ENCODE results near the gene MZB1. TPM values are rescaled to one million over a fixed set of nuclear protein-coding genes. Genes with fewer than 3 reads are reported as not detected.

The MZB1 gene, protein sequence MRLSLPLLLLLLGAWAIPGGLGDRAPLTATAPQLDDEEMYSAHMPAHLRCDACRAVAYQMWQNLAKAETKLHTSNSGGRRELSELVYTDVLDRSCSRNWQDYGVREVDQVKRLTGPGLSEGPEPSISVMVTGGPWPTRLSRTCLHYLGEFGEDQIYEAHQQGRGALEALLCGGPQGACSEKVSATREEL
- total RNA-seq (2014; rRNA removed; shearing (Covaris generic)), result 1.4 TPM in 1 of 2 replicates, not detected in the other

DNA sequence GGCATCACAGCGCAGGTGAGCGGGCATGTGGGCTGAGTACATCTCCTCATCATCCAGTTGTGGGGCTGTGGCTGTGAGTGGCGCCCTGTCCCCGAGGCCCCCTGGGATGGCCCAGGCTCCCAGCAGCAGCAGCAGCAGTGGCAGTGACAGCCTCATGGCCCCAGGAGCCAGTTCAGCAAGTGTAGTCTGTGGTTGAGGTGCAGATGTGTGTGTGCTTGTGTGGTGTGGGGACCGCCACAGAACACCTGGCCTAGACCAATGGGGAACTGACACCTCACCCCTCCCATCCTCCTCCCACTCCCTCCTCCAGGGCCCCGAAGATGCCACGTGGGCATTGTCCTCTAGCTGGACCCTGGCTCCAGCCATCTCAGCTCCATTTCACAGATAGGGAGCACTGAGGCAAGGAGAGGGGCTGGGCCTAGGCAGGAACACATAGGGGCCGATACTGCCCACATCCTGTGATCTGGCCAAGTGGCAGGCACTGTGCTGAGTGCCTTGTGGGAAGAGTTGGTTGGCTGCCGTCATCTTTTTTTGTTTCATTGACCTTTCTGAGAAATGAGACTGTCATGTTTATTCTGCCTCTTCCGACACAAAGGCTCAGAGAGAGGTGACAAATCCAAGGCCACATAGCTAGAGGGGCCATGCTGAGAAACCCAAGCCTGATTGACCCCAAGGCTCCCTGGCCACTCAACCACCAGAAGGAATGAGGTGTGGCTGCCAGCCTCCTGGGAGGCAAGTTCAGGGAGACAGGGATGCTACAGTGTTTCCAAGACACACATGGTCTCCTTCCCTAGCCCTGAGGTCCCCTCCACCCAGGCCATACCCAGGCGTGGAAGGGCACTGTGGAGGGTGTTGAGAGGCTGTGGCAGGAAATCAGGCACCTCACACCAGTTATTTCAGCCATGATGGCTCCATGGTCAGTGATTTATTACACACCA, at the start of gene MZB1:
MZB1 (minus strand) TSS at position 213 of the 938 bp plus-strand sequence; CDS start at position 156, 57 bp downstream.

DNA sequence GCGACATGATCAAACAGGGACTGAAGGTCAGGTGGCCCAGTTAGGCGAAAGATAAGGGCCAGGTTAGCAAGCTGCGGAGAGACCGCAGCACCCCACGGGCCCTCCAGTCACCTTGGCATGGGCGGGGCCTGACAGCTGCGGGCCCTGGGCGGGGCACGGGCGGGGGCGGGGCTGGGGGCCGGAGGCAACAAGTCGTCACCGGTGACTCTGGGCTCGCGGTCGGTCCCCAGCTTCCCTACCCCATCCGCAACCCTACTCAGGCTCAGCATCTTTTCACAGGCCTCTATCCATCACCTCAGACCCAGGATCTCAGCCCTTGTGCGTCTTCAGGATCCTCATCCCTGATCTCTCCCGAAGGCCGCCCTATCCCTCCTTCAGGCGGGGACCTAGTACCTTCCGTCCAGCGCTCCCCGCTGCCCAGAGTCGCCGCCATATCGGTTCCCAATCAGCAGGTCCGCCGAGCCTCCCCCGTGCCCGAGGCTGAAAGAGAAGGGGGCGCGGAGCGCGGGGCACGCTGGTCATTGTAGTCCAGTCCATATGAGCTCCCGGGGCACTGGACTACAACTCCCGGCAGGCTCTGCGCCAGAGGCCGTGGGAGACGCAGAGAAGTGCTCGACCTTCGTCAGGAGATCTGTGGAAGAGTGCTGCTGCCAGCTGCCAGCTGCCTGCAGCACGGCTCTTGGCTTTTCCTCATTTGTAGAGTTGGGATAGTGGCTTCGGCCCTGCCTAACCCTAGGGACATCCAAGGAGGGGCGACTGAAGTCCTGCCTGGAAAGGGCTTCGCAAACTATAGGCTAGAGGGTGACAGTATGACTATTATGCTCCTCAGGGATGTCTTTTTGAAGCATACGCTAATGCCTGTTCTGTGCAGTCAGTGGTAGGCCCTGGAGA, 49.5 kb upstream of the MZB1 start, which contains the start of gene DNAJC18:
DNAJC18 (minus strand) TSS at position 513 of the 891 bp plus-strand sequence; CDS start at position 433, 80 bp downstream.

DNA sequence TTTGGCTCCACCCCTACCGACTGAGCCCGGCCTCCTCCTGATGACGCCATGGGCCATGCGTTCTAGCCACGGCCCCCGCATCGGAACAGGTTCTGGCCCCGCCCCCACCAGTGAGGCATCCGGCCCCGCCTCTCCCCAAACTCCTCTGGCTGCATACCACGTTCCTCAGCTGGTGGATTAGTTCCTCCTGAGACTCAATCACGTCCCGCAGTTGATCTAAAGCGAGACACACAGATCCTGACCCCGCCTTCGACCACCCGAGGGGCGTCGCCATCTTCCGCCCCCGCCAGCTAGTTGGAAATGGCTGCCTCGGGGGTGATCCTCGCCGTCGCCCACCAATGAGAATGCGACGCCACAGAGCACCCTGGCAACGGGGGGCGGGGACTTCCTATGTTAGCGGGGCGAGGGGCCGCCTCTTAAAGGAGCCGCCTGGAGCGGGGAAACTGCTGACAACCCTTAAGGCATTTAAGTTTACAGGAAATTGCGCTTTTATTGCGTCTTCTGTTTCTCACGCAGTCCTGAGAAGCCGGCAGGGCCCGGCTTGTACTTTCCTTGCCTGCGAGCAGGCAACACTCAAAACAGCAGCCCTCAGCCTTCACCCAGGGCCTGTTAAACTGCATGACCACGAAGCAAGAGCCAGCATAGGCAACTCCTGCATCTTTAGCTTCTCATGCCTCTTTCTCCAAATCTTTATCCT, 14.2 kb upstream of the MZB1 start, which contains the start of gene SPATA24:
SPATA24 (minus strand) TSS at position 303 of the 697 bp plus-strand sequence; CDS start at position 274, 29 bp downstream.

DNA sequence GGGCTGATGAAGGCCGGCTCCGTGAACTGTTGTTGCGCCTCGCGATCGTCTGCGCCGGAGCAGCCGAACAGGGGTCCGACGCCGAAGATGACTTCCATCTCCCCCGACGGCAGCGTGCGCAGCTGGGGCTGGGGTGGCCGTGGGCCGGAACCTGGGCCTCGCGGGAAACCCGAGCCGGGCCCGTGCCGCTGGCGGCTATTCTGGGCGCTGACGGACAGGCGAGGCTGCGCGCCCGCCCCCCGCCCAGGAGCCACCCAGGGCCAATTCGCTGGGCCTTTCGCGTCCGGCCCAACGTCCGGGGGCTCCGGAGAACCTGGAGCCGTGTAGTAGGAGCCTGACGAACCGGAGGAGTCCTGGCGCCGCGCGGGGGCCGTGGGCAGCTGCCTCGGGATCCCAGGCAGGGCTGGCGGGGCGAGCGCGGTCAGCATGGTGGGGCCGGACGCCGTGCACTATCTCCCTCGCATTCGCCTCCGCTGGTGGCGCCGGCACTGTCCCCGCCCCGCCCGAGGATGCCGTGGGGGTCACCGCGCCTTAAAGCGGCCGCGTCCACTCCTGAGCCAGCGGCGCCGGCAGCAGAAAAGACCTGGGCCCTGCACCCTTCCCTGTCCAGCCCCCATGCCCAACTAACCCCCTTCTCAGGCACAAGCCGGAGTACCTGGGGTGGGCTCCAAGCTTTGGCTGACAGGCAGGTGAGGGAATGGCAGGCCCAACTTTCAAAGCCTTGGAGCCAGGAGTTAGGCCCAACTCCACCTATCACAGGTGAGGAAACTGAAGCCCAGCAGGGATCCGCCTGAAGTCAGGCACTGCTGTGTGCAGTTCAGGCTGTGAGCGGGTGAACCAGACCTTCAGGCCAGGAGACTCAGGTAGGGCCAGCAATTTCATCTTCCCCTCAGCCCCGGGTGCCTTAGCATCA, 5.2 kb upstream of the MZB1 start, which contains the start of gene PROB1:
PROB1 (minus strand) TSS at position 451 of the 913 bp plus-strand sequence; CDS start at position 428, 23 bp downstream.

DNA sequence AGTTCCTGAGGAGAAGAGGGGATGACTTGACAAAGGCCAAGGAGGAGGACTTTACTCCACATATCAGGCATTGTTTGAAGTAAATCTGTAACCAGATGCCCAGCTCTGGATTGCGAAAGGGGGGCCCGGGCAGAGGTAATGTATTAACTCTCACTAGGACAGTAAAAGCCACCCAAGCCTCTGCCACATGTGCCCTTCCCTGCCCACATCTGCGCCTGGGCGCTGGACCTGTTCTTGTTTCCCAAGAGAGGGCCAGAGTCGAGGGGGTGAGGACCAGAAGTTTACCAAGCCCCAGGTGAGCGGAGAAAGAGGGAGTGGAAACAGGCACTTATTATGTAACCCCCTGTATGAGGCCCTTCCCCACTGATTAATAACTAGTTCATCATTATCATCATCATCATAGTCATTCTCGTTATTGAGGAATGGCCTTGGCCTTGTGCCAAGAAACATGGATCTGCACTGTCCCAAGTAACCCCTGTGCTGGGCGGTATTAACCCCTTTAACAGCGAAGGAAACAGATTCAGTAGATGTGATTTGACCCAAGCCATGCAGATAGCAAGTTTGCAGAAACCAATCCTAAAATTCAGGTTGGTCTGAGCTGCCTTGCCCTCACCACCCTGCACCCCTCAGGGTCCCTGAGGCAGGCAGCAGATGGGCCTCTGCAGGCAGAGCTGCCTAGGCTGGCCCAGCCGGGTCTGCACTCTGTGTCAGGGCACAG, 6.3 kb downstream of the MZB1 start, which contains the start of gene SLC23A1:
SLC23A1 (minus strand) TSS at position 23 of the 718 bp plus-strand sequence. CDS start 44 bp downstream, outside the sequence.

DNA sequence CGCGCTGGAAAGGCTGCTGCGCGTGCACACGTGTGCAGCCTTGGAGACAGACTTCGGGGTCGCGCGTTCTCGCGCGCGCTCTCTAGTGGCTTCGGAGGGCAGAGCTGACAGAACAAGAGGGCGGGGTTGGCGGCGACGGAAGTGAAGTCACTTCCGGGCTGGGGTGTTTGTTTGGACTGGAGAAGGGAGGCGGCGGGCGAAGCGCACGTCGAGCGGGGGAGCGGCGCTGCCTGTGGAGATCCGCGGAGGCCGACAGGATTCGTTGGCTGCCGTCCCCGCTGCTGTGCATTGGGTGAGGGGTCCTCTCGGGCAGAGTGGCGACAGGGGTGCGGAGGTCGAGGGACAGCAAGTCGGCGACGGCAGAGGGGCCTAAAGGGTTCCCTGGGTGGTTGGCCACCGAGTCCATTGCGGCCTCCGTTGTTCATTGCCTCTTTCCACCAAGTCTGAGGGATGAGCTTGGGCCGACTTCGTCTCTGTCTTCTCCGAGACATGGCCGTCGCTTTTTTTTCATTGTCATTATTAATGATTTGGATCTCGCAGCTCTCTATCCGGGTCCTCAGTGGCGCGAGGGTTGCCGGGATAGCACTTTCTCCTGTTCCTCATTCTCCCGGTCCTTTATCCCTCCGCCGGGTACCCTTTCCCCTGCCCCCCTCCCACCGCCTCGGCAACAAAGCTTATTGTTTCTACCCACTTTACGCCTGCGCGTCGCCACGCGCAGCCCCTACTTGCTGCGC, 47.9 kb downstream of the MZB1 start, which contains the start of gene PAIP2:
PAIP2 (plus strand) TSS at position 166 of the 734 bp plus-strand sequence. CDS start 21,931 bp downstream, outside the sequence.

Other genes with a start within 250 kb of the MZB1 start
- 53.0 and 53.6 TPM in 2 replicates for gene SIL1, start 191.5 kb downstream of the MZB1 start, total RNA-seq (2014; rRNA removed; shearing (Covaris generic))
- 244 and 298 TPM in 2 replicates for gene MATR3, start 96.2 kb downstream of the MZB1 start, total RNA-seq (2014; rRNA removed; shearing (Covaris generic))
- 87.0 and 92.3 TPM in 2 replicates for gene PAIP2, start 48.1 kb downstream of the MZB1 start, total RNA-seq (2014; rRNA removed; shearing (Covaris generic))
- gene SLC23A1, start 6.6 kb downstream of the MZB1 start, total RNA-seq (2014; rRNA removed; shearing (Covaris generic)), result not detected in 2 replicates
- gene PROB1, start 5.2 kb upstream of the MZB1 start, total RNA-seq (2014; rRNA removed; shearing (Covaris generic)), result 0.79 and 1.1 TPM in 2 replicates
- gene SPATA24, start 14.2 kb upstream of the MZB1 start, total RNA-seq (2014; rRNA removed; shearing (Covaris generic)), result 13.7 and 18.1 TPM in 2 replicates
- gene DNAJC18, start 49.6 kb upstream of the MZB1 start, total RNA-seq (2014; rRNA removed; shearing (Covaris generic)), result 3.9 and 4.4 TPM in 2 replicates
- 1.2 TPM in 1 of 2 replicates, not detected in the other for gene ECSCR, start 72.8 kb upstream of the MZB1 start, total RNA-seq (2014; rRNA removed; shearing (Covaris generic))
- not detected in 2 replicates for gene SMIM33, start 81.1 kb upstream of the MZB1 start, total RNA-seq (2014; rRNA removed; shearing (Covaris generic))
- 26.6 and 32.8 TPM in 2 replicates for gene STING1, start 92.8 kb upstream of the MZB1 start, total RNA-seq (2014; rRNA removed; shearing (Covaris generic))
- gene UBE2D2, start 171.4 kb upstream of the MZB1 start, total RNA-seq (2014; rRNA removed; shearing (Covaris generic)), result 53.1 and 81.2 TPM in 2 replicates

Data from A375 (cell line).